GM23338 (cell line): ENCODE data around the gene CTDNEP1.

Experiments
- CREB1 ChIP-seq: fragments of 250-450 bp; sonication (Bioruptor Pico); IDR thresholded peaks from 2 replicates; pipeline ENCODE4 v1.5.0; 2020; ENCODE audit warnings: low read depth, mild to moderate bottlenecking, moderate library complexity
- ETS1 ChIP-seq: IDR thresholded peaks from 2 replicates; pipeline ENCODE4 v1.6.1; 2016; ENCODE audit warnings: antibody characterized with exemption
- EZH2 ChIP-seq: fragments of 200-600 bp; sonication (generic); IDR thresholded peaks from one replicate; pipeline ENCODE4 v1.8.0; 2017; ENCODE audit warnings: antibody characterized with exemption, mild to moderate bottlenecking, low read depth; ENCODE audit not compliant: unreplicated experiment
- EZH2phosphoT487 ChIP-seq: fragments of 200-600 bp; sonication (generic); IDR thresholded peaks from one replicate; pipeline ENCODE4 v1.8.1; 2018; ENCODE audit warnings: antibody characterized with exemption; ENCODE audit not compliant: unreplicated experiment
- JUNB ChIP-seq: IDR thresholded peaks from one replicate; pipeline ENCODE4 v1.6.1; 2016; ENCODE audit warnings: antibody characterized with exemption; ENCODE audit not compliant: unreplicated experiment
- NANOG ChIP-seq: IDR thresholded peaks from 2 replicates; pipeline ENCODE4 v1.6.1; 2016; ENCODE audit warnings: antibody characterized with exemption, borderline replicate concordance
- POLR2AphosphoS5 ChIP-seq: IDR thresholded peaks from 2 replicates; pipeline ENCODE4 v1.6.1; 2016; ENCODE audit warnings: antibody characterized with exemption, low read depth
- STAT1 ChIP-seq: IDR thresholded peaks from one replicate; pipeline ENCODE4 v1.6.1; 2016; ENCODE audit warnings: antibody characterized with exemption; ENCODE audit not compliant: unreplicated experiment
- ZNF114 ChIP-seq: fragments of 250-450 bp; sonication (Bioruptor Pico); IDR thresholded peaks from 2 replicates; pipeline ENCODE4 v1.5.0; 2020; ENCODE audit warnings: mild to moderate bottlenecking, moderate library complexity
- ZNF331 ChIP-seq: fragments of 250-450 bp; sonication (Bioruptor Pico); IDR thresholded peaks from 2 replicates; pipeline ENCODE4 v1.5.0; 2020; ENCODE audit warnings: low read depth, mild to moderate bottlenecking, moderate library complexity
- TF ChIP-seq, protein P1 (sequence below), 2 experiments: fragments of 200-600 bp in 1 of 2; sonication (generic) in 1 of 2; conservative IDR thresholded peaks; 2 replicates each; pipeline versions ENCODE4 v1.5.1 to v1.6.1; 2016 to 2017; ENCODE audit warnings: antibody characterized with exemption in 2 of 2, low read depth in 2 of 2, mild to moderate bottlenecking in 2 of 2, moderate library complexity in 1 of 2
- TF ChIP-seq, protein P2 (sequence below): IDR thresholded peaks from one replicate; pipeline ENCODE4 v1.6.1; 2018; ENCODE audit warnings: antibody characterized with exemption; ENCODE audit not compliant: unreplicated experiment

- TF ChIP-seq, protein P1, sequence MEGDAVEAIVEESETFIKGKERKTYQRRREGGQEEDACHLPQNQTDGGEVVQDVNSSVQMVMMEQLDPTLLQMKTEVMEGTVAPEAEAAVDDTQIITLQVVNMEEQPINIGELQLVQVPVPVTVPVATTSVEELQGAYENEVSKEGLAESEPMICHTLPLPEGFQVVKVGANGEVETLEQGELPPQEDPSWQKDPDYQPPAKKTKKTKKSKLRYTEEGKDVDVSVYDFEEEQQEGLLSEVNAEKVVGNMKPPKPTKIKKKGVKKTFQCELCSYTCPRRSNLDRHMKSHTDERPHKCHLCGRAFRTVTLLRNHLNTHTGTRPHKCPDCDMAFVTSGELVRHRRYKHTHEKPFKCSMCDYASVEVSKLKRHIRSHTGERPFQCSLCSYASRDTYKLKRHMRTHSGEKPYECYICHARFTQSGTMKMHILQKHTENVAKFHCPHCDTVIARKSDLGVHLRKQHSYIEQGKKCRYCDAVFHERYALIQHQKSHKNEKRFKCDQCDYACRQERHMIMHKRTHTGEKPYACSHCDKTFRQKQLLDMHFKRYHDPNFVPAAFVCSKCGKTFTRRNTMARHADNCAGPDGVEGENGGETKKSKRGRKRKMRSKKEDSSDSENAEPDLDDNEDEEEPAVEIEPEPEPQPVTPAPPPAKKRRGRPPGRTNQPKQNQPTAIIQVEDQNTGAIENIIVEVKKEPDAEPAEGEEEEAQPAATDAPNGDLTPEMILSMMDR (conservative IDR thresholded peaks at IDR 0.05; ENCODE audit: low read depth in 2 of 2) = no peak
- TF ChIP-seq POLR2AphosphoS5 = no peak
- TF ChIP-seq ZNF114 = no peak
- TF ChIP-seq, protein P2, sequence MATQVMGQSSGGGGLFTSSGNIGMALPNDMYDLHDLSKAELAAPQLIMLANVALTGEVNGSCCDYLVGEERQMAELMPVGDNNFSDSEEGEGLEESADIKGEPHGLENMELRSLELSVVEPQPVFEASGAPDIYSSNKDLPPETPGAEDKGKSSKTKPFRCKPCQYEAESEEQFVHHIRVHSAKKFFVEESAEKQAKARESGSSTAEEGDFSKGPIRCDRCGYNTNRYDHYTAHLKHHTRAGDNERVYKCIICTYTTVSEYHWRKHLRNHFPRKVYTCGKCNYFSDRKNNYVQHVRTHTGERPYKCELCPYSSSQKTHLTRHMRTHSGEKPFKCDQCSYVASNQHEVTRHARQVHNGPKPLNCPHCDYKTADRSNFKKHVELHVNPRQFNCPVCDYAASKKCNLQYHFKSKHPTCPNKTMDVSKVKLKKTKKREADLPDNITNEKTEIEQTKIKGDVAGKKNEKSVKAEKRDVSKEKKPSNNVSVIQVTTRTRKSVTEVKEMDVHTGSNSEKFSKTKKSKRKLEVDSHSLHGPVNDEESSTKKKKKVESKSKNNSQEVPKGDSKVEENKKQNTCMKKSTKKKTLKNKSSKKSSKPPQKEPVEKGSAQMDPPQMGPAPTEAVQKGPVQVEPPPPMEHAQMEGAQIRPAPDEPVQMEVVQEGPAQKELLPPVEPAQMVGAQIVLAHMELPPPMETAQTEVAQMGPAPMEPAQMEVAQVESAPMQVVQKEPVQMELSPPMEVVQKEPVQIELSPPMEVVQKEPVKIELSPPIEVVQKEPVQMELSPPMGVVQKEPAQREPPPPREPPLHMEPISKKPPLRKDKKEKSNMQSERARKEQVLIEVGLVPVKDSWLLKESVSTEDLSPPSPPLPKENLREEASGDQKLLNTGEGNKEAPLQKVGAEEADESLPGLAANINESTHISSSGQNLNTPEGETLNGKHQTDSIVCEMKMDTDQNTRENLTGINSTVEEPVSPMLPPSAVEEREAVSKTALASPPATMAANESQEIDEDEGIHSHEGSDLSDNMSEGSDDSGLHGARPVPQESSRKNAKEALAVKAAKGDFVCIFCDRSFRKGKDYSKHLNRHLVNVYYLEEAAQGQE = no peak
- TF ChIP-seq EZH2 = no peak
- no peak for TF ChIP-seq STAT1
- TF ChIP-seq ZNF331 (CRISPR knock-in tag) = no peak
- TF ChIP-seq NANOG = no peak
- no peak for TF ChIP-seq EZH2phosphoT487
- no peak for TF ChIP-seq JUNB
- TF ChIP-seq ETS1 = no peak
- TF ChIP-seq CREB1 (CRISPR knock-in tag) = no peak
Observed at GRCh38 chr17:7250695-7251627, 573 bp downstream of the CTDNEP1 start.
